Retina (tissue), 1 donor: ENCODE results near the gene SDC1.
A peak's percentile ranks its signal among the peaks of the same experiment; 100 is the strongest.

Experiments used
- DNase-seq: peaks from one replicate; pipeline ENCODE4 v3.0.0-alpha.2; 2016

The SDC1 gene

DNA sequence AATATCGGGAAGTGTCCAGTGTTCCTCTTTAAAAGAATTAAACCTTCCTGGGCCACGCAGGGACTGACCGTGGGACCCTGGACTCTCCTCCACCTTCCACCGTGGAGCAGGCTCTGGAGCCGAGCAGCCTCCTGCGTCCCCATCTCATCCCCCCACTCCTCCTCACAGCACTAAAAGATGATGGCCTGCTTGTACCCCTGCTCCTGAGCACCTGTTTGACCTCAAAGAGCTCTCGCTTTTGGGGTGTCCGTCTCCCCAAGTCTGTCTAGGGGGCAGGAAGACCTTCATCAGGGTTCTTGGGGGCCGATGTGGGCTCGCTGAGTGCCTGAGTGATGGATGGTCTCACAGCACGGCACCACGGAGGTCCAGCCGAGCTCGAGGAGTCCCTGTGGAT, 1.2 kb upstream of the SDC1 start:
- no peak for DNase-seq

DNA sequence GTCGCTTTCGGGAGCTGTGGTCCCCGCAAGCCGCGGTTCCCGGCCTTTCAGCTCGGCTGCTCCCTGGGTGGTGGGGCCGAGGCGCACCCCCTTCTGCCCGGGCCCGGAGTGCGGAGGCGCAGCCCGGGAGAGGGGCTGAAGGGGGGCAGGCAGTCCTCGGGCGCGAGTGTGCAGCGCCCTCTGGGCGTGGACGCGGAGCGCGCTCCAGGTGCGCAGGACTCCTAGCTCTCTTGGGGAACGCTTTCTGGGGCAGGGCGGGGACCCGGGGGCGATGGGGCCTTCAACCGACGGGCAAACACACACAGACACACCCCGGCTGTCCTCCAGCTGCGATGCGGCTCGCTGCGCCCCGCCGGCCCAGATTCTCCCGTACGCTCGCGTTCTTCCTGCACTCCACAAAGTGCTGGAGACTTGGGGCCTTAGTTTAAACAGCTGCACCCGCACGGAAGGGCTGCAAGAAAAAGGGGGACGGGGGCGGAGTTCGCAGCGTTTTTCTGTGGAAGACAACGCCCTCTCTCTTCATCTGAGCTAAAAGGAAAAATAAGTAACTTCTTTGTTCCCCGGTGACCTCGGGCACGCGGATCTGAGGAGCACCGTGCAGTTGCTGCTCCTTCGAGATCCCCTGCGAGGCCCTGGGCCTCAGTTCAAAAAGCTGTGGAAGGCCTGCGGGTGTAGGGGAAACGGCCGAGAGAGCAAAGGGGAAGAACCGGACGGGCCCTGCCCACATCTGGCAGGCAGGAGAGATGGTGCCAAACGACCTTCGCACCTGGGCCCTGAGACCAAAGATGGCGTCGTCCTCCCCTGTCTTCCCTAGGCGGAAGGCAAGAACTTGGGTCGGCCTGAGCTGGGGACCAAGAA, 593 bp upstream of the SDC1 start:
- peak; percentile 89 for DNase-seq

DNA sequence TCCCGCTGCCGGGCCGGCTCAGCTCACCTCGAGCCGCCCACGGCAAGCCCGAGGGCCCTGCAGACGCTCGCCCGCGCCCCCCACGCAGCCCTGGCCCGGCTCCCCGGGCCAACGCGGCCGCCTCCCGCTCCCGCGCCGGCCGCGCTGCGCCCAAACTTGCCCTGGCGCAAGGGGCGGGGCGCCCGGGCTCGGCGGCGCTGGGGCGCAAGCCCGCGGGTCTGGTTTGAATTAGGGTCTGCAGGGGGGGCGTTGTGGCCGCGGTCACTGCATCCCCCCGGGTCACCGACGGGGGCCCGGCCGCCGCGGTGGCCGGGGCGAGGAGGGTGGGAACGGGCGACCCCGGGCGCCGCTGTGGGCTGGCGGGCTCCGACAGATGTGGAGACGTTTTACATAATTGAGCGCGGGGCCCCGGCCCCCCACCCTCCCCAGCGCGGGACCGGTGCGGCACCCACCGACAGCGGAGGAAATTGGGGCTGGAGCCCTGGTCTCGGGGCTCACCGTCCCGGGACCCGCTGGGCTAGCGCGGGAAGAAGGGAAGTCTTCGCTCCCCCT, 690 bp downstream of the SDC1 start:
- no peak for DNase-seq

DNA sequence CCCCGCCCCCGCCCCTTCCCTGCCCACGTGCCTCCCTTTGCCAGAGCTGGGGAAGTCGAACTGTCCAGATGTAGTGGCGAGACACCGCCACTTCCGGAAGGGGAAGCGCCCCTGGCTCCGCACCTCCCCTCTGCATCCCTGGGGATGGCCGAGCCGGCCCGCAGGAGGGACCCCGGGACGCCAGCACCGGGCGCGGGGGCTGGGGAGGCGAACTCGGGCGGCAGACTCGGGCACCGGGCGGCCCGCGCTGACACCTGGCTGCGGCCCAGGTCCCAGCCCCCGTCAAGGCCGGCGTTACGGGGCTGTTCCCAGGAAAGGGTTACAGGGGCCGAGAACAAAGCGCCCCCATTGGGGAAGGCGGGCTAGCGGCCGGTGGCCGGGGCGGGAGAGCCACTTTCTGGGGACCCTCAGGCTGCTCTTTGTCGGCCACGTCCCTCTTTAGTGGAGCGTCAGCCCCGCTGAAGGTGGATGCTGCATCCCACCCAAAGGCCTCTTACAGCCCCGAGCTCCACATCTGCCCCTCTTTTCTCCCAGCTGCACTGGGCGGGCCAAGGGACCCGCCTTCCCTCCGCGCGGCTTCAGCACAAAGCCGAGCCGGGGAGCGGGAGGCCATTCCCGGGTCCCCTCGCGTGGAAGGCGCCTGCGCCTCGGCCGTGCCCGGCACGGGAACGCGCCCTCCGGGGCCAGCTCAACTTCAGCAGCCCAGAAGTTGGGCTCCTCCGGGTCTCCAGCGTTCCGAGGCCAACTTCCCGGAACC, 1.3 kb downstream of the SDC1 start:
- peak; percentile 88 for DNase-seq

DNA sequence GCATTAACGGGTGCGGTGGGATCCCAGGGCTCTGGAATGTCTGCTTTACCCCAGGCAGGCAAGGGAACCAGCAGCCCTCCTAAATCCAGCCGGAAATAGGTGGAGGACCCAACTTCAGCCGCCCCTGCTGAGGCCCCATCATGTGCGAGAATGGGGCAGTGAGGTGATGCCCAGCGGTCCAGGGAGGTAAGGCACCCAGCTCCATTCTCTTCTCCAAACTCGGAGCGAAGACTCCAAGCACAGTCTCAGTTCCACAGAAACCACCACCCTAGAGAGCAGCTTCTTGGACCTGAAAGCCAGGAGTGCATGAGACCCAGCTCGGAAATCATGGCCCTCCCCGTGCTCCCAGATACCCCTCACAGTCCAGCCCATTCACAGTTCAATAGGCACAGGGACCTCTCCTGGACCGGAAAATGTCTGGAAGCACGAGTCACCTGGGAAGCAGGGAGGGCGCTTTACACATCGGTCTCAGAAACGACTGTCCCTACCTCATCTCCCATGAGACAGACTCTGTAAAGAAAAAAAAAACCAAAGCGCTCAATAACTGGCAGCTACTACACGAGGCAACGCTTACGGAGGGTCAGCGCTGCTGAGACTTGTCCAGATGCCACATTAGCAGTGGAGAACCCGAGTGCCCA, 2.0 kb downstream of the SDC1 start:
- DNase-seq, result no peak

DNA sequence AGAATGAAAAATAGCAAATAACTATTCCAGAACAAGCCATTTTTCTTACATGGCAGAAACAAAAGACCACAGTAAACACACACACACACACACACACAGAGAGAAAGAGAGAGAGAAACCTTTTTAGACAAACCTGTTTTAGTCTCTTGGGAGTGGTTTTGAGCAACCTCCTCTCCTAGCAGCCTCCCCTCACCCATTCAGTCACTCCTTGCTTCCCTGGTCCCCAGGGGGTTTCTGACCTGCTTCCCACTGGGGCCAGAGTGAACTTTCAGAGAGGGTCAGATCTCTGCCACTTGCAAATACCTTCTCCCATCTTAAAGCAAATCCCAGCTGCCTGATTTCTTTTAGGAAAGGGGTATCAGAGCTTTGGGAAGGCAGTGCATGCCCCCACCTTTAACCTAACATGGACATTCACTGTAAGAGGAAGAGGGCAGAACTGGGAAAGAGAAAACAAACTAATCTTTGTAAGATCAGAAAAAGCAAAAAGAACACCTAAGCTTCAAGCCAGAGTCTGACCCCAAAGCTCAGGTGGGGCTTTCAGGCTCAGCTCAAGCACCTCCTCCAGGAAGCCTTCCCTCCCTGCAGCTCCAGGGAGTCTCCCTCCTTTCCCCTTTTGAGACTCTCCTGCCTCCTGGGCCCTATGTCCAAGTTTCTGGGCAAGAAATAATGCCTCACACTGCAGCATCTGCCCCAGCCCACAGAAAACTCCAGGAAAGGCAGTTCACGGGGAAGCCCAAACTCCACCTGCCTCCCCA, 2.7 kb downstream of the SDC1 start:
- no peak for DNase-seq

DNA sequence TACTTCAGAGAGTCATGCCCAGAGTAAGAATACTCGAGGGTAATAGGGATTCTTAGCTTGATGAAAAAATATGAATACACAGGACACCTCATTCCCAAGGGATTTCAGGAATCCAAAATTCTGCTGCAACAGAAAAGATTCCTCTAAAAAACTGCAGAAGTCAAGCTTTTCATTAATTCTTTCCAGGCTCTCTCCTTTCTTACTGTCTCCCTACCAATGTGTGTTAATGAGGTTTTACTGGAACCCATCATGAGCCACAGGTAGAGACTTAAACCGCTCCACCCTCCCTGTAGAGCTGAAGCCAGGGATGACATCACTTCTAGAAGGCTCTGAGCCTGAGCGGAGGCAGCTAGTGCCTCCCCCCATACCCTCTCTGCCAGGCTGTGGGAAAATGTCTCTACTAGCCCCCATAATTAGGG, 3.4 kb downstream of the SDC1 start:
- DNase-seq, result no peak

DNA sequence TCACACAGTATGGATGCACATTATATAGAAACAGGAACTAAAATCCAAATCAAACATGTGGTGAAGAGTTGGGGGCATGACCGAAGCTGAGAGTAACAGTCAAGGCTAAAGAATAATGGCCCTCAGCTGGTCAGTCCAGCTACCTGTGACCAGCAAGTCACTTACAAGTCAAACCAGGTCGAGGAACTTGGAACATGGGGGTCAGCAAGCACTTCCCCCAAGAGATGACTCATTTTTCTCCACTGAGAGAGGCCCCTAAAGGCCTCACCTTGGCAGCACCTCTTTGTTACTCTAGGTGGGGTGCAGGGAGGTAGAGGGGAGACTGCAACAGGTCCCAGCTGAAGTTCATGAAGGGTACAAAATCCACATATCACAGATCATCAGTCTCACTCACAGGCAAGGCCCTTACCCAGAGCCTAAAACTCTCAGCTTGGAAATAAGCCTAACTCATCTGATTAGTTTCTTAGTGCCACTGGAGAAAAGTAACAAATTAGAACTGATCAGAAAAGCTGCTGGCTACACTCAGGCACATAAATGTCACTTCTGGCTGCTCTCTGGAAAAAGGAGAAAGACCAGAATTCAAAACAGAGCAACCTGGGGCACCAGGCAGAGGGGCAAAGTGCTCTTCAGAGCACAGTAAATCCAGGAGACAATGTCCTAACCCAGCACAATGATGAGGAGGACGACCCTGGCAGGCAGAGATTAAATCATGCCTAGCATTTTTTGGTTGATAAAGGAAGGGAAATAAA, 4.0 kb downstream of the SDC1 start:
- DNase-seq, result no peak

DNA sequence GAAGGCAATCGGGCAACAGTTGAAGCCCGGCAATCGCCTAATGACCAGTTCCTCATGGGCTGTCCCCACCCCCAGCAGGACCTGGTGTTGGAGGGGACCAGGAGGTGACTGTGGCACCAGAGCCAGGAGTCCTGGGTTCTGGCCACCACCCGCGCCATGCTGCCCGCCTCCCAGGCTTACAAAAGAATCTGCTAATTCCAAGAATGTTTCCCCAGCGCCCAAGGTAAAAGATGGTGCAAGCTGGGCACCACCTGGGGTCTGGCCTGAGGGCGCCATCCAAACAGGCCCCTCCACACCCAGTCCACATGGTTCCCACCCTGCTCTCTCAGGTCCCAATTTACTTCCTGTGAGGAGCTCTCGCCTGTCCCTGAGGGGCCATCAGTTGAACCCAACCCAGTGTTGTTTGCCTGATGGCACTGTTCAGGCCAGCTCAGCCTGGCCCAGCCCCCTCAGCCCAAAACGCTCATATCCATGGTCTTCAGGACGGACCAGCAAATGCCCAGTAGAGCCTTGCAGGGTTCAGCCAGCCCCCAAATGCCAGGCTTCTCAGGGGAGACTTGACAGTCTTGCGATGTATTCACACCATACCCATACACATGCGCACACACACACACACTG, 5.1 kb downstream of the SDC1 start:
- no peak for DNase-seq

DNA sequence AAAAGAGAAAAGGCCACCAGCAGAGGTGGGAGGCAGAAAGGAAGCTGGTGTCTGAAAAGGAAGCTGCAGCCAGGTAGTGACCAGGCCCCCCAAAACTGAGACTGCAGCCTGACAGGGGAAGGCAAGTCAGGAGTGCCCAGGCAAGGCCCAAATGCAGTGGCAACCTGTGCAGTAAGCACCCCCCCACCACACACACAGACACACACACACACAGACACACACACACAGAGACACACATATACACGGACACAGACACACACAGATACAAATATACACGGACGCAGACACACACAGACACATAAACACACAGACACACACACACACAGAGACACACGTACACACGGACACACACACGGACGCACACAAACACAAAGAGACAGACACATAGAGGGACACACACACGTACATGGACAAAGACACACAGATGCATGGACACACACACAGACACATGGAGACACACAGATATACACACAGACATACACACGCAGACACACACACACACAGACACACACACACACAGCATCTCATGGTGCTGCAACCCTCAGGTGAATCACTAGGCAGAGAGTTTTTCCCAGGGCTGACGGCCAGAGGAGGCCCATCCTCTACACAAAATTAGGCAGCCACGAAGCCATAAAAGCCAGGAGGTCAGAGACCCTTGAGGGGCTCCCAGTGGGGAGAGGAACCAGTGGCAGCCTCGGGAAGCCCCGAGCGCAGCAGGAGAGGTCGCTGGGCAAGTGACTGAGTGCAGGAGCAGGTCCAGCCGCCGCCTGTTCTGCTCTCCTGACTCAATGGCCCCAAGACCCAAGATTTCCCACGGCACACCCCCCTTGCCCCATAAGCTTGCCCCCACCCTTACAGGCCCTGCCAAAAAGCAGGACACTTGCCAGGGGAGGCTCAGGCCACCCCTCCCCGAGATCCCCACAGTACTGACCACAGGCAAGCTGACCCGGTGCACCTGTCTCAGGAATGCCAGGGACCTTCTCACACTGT, 6.3 kb downstream of the SDC1 start:
- no peak for DNase-seq

DNA sequence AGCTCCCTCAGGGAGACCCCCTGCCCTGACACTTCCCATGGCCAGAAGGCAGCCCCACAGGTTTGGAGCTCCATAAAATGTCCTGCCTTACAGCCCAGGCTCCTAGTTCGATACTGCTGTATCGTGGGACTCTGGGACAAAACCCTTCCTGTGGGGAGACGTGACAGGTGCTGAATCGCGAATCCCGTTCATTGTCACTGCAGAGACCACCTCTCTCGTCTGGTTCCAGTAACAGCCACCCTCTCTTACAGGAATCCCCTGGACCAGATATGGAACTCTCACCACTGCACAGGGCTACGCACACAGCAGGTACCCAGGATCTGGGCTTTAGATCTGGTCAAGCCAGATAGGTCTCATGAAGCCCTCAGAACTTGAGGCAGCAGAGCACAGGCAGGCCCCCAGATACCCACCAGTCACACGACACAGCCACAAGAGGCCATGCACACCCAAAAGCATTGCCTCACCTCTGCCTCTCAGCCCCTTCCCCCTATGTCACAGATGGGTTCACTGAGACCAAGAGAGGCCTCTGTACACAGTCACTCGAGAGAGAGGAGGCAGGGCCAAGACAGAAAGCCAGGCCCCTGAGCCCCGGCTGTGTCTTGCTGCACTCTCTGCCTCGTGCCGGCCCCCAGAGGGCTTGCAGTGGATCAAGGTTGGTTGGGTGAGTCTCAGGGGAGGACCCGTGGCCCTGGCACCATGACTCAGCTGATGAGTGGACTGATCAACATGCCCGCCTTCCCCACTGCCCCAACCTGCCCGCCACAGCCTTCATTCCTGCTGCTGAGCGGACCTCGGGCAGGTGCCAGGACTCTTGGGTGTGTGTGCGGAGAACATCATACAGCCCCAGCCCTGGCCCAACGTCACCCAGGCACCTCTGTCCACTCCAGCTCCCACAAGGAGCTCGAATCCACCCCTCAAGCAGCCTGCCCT, 7.6 kb downstream of the SDC1 start:
- DNase-seq, result no peak

DNA sequence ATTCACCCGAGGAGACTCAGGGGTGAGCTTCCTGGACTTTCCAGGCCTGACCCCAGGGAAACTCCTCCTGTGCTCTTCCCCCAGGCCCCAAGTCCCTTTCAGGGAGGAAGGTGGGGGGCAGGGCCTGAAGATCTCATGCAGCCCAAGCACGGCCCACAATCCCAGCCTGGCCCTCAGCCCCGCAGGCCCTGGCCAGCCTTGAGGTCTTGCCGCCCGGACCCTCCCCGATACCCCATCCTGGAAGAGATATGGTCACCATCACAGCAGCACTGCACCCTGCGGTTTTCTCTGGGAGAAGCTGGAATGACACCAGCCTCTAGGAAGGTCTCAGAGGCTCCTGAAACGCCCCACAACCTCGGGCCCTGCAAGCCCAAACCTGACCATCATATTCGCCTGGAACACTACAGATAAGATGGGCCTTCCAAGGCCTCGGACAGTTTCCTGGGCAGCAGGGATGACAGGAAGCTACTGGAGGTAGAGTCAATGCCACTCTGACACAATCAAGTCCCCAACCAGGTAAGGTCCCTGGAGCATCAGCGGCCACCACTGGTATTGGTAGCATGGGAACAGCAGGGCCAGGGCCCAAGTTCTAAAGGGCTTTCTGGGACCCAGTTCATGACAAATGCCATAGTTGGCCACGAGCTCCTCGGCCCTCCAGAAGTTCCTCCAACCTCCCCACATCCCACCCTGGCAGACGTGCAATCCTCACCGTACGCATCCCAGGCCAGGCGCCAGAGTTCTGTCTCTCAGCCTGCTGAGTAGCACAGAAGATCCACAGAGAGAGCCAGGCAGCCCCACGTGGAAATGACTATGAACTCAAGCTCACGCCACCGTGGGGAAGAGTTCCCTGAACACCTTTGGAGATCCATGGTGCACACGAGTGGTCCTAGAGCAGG, 8.6 kb downstream of the SDC1 start:
- DNase-seq, result no peak

DNA sequence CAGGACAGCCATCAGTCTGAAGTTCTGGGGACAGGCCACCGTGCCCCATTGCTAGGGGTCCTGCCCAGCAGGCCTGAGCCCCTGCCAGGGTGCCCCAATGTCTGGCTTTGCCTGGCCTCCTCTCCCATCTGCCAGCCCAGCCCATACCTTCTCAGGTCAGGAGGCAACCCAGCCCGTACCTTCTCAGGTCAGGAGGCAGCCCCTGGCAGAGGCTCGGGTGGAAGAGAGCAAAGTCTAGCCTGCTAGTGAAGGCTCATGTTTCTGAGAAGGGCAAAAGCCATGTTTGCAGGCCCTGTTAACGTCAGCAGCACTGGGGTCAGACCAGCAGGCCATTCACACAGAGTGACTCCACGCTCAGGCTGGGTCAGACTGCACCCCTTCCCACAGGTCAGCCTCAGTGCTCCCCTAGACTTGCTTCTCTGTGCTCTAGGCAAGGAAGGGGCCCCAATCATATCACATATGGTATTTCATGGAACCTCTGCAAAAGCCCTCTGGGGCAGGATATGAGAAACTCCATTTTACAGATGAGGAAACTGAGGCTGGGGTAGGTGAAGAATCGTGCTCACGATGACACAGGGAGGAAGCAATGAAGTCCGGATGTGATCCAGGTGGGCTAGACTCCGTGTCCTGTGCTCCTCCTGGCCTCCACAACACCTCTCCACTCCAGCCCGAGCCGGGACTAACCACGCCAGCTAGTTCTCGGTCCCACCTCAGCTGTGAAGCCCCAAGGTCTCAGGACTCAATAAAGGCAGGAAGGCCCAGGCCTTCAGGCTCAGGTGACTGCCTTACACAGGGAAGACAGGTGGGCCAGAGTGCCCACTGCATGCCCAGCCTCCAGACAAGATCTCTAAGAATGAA, 9.5 kb downstream of the SDC1 start:
- no peak for DNase-seq

DNA sequence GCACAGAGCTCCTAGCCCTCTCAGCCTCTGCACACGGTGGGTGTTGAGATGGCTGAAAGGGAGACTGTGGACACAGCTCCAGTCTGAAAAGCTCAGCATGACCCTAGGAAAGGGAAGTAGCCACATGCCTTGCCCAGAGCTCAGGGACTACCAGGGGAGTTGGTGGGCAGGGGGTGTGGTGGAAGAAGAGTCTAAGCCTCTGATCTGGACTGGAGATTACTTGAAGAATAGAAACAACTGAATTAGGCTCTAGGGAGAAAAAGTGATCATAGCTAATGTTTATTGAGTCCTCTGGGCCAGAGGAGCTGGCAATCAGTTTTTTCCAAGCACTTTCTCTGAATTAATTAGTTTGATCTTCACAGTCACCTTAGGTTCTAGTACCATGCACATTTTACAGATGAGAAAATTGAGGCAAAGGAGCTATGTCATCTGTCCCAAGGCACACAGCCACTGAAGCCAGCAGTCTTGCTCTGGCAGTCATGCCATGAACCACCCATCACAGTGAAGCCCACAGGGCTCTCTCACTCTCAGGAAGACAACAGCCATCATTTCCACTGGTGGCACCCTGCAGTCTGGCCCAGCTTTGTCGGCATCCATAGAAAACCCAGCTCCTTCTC, 10.3 kb downstream of the SDC1 start:
- no peak for DNase-seq

DNA sequence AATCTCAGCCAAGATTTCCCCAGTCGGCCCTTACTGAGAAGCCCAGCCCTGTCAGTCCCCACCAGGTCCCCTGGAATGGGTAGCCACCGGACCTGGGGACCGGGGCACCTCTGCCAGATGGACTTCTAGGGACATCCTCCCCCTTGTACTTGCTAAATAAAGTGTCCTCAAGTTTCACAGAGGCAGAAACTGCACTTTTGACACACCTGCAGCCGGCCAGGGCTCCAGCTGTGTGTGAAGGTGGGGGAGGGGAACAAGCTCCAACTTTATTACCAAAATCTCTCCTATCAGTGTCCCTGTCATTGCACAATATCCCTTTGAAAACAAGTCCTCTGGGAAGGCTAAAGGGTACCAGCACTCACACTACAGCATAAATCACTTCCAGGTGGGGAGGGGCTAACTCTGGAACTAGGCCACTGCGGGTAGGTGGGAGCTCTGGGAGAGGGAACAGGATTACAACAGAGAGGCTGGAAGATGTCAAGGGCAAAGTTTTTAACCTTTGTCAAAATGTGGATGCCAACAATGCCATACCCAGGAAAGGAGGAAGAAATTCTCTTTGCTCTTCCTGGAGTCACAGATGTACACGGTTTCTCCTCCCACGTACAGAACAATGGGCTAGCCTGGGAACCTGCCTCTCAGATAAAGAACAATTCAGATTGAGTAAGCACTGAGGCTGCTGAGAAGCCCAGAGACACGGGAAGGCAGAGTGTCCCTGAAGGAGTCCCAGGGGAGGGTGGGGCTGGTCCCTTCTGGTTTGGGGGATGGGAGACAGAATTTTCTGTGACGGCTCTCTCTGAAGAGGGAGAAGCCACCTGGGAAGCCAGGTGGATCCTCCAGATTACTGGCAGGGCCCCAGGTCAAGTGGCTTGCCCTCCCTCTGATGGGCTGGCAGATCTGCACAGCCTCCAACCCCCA, 11.0 kb downstream of the SDC1 start:
- DNase-seq, result no peak
